Measurements from ENCODE around the gene CCDC102A. TPM values are rescaled to one million over a fixed set of nuclear protein-coding genes. Genes with fewer than 3 reads are reported as not detected.

The CCDC102A gene
- total and polyA plus RNA-seq, 2 of the 13 experiments (the other 11 are each of a cell fraction or from before 2014, with no cell fraction given), result 2.1 to 2.8 TPM

GRCh38 chr16:57479205-57479975 is 57.0 kb downstream of the CCDC102A start (continued):
- TF ChIP-seq, protein P1, sequence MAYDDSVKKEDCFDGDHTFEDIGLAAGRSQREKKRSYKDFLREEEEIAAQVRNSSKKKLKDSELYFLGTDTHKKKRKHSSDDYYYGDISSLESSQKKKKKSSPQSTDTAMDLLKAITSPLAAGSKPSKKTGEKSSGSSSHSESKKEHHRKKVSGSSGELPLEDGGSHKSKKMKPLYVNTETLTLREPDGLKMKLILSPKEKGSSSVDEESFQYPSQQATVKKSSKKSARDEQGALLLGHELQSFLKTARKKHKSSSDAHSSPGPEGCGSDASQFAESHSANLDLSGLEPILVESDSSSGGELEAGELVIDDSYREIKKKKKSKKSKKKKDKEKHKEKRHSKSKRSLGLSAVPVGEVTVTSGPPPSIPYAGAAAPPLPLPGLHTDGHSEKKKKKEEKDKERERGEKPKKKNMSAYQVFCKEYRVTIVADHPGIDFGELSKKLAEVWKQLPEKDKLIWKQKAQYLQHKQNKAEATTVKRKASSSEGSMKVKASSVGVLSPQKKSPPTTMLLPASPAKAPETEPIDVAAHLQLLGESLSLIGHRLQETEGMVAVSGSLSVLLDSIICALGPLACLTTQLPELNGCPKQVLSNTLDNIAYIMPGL (CRISPR knock-in tag; IDR thresholded peaks at IDR 0.05; ENCODE audit: borderline replicate concordance in 1 of 2, low read depth in 1 of 2), result no peak
- TF ChIP-seq GPN1 (CRISPR knock-in tag; IDR thresholded peaks at IDR 0.05; ENCODE audit: borderline replicate concordance), result no peak
- no peak for TF ChIP-seq IKZF1 (IDR thresholded peaks at IDR 0.05)
- TF ChIP-seq POLR2A (IDR thresholded peaks at IDR 0.05; ENCODE audit: insufficient read depth in 1 of 2, low read depth in 2 of 2, low read length in 2 of 2), result no peak
- no peak for TF ChIP-seq TAF1 (CRISPR knock-in tag; IDR thresholded peaks at IDR 0.05)
- TF ChIP-seq RBFOX2 (IDR thresholded peaks at IDR 0.05; ENCODE audit: low read depth, low read length), result peak; percentile 63
- TF ChIP-seq FOXC1 (CRISPR knock-in tag; IDR thresholded peaks at IDR 0.05; ENCODE audit: borderline replicate concordance), result no peak
- TF ChIP-seq NONO (IDR thresholded peaks at IDR 0.05), result no peak
- 0 out of 2 replicates have a peak, but pooled peaks have one; percentile 34 for TF ChIP-seq NONO (CRISPR knock-in tag; conservative IDR thresholded peaks at IDR 0.05)
- TF ChIP-seq ZNF432 (CRISPR knock-in tag; IDR thresholded peaks at IDR 0.05; ENCODE audit: borderline replicate concordance), result no peak
- peak; percentile 11; the same call in 1 of the 2 replicates for TF ChIP-seq KDM5B (CRISPR knock-in tag; IDR thresholded peaks at IDR 0.05; ENCODE audit: borderline replicate concordance)
- TF ChIP-seq ZNF616 (CRISPR knock-in tag; IDR thresholded peaks at IDR 0.05; ENCODE audit: low read depth), result no peak
- no peak for TF ChIP-seq PRDM4 (CRISPR knock-in tag; IDR thresholded peaks at IDR 0.05; ENCODE audit: borderline replicate concordance)
- no peak for TF ChIP-seq ZNF883 (CRISPR knock-in tag; IDR thresholded peaks at IDR 0.05; ENCODE audit: not compliant biosample characterization)
- TF ChIP-seq CAMTA2 (CRISPR knock-in tag; IDR thresholded peaks at IDR 0.05; ENCODE audit: borderline replicate concordance), result no peak
- TF ChIP-seq ZNF34 (CRISPR knock-in tag; IDR thresholded peaks at IDR 0.05; ENCODE audit: borderline replicate concordance), result no peak
- no peak for TF ChIP-seq TEAD3 (CRISPR knock-in tag; optimal IDR thresholded peaks at IDR 0.05; ENCODE audit: borderline replicate concordance)
- TF ChIP-seq REXO4 (CRISPR knock-in tag; IDR thresholded peaks at IDR 0.05; ENCODE audit: borderline replicate concordance), result no peak
- no peak for TF ChIP-seq PBX2 (CRISPR knock-in tag; IDR thresholded peaks at IDR 0.05)
- TF ChIP-seq, protein P2, sequence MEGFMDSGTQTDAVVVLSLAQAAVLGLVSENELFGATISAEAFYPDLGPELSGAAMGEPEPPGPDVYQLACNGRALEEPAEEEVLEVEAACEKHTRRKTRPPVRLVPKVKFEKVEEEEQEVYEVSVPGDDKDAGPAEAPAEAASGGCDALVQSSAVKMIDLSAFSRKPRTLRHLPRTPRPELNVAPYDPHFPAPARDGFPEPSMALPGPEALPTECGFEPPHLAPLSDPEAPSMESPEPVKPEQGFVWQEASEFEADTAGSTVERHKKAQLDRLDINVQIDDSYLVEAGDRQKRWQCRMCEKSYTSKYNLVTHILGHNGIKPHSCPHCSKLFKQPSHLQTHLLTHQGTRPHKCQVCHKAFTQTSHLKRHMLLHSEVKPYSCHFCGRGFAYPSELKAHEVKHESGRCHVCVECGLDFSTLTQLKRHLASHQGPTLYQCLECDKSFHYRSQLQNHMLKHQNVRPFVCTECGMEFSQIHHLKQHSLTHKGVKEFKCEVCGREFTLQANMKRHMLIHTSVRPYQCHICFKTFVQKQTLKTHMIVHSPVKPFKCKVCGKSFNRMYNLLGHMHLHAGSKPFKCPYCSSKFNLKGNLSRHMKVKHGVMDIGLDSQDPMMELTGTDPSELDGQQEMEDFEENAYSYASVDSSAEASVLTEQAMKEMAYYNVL (CRISPR knock-in tag; IDR thresholded peaks at IDR 0.05; ENCODE audit: borderline replicate concordance), result peak; percentile 76
- no peak for TF ChIP-seq ESRRA (CRISPR knock-in tag; IDR thresholded peaks at IDR 0.05; ENCODE audit: low read depth)

Measured in HepG2 (cell line).